ENCODE measurements around the gene ADCY2.

ADCY2 gene

GRCh38 chr5:7609726-7610125 is 213.8 kb downstream of the ADCY2 start:
- no peak for DNase-seq

DNA sequence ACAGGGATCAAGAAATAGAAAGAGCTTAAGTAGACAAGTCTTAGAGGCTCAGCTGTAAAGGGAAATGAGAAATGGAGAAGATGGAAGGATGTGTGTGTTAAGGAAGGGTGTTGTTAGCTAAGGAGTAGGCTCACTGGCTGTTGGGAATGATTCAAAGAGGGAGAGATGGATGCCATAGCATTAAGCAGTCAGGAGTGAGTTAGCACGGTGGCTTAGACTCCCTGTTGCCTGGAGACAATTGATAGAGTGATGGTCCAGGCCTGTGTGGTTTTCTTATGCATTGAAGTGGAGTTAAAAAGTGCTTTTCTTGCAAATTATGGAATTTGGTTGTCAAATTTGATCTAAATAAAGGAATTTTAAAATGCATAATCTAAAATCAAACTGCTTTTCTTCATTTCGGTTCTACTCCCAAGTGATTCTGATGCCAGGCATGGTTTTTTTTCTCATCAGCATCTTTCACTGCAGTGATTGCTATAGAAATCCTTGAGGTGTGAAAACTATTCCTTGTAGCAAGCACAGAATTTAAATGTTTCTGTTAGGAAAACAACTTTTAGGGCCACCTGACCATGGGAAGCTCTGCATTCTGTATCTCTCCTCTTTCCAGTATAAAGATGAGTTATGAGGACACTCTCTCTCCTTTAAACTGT is 214.7 kb downstream of the ADCY2 start:
- DNase-seq = no peak

GRCh38 chr5:7611518-7611917 is 215.6 kb downstream of the ADCY2 start:
- DNase-seq = no peak

DNA sequence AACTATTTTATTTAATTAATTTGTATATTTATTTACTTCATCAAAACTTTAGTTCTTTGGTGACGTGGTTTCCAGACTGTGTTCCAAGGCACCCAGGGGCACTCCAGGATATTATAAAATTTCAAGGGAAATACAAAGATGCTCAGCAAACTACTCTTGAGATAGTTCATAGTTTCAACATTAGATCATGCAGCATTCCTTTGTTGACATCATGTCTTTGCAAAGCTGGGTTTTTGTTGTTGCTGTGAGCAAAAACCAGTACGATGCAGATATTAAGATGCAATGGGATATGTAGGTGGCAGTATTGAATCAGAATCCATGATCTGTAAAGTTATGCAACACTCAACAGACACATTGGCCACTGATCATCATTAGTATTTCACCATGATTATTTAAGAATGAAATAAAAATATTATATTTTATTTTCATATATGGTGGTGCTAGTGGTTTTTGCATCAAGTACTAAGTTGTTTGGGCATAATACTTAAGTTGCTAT is 219.7 kb downstream of the ADCY2 start:
- no peak for DNase-seq

DNA sequence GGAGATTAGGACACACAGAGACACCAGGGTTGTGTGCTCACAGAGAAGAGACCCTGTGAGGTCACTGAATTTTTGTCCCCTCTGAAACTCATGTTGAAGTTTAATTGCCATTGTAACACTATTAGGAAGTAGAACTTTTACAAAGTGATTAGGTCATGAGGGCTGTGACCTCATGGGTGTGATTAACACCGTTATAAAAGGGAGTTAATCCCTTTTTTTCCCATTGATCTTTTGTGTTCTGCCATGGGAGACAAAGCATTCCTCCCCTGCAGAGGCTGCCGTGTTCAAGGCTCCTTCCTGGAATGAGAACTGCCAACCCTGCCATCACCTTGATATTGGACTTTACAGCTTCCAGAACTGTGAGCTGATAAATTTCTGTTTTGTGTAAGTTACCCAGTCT is 221.0 kb downstream of the ADCY2 start:
- DNase-seq = no peak

DNA sequence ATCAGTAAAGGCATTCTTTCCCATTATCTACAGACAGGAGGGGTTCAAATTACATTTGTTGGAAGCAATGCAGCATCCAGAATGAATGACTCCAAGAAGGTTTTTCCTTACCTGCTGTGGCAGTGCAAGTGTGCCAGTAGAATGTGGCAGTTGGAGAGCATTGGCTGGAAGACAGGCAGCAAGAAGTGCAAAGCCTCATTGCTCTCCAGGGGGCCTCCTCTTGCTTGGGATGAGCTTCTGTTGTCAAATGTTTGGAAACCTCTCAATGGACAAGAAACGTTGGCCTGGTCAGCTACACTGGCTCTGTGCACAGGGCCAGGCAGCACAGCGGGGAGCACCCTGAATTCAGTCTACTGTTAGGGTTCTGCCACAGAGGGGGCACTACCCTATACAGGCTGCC is 226.6 kb downstream of the ADCY2 start:
- no peak for DNase-seq

DNA sequence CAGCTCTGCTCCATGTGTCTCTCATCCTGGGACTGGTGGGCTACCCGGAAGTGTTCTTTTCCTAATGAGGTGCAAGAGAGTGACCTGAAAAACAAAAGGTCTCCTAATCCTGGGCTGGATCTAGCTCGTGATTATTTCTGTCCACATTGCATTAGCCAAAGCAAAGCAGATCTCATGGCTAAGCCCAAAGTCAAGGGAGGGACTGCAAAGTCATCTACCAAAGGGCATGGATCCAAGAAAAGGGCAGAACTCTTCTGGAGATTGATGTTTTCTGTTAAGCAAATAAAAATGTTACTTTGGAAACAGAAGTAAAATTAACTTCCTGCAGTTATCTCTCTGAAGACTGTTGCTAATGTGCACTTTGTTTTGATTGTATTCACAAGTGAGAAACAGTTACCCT is 229.8 kb downstream of the ADCY2 start:
- no peak for DNase-seq

- DNase-seq = no peak
Measured at GRCh38 chr5:7628248-7628647, 232.3 kb downstream of the ADCY2 start.

DNA sequence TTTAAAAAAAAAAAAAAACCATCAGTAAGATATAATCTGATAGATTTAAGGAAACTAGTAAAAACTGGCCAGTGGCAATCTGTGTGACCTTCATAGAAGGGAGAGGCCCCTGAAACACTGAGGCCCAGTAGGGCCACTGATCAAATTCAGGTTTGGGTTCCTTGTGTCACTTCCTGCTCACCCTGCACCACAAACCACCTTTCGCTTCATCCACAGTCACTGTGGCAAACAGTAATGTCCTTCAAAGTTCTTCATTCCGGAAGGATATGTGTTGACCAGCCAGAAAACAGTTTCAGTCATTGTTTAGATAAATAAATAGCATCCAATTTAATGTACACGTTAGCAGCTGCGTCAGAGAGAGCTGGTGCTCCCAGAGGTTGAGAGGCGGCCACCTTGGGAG is 232.9 kb downstream of the ADCY2 start:
- no peak for DNase-seq

DNA sequence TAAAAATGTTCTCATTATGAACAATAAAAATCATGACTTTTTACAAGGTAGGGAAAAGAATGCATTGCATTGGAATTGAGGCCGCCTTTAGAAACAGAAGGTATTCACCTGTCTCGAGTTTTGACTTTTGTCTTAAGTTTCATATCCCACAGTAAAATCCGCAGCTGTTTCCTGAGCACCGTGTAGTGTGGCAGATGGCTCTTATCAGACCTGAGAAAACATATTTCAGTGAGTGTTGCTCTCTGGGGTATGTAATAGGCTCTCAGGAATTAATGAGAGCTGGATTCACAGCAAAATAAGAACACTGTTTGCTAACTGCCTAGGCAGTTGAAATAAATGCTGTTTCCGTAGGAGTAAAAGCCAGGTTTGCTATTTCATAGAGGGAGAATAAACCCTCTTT is 233.6 kb downstream of the ADCY2 start:
- DNase-seq = no peak

DNA sequence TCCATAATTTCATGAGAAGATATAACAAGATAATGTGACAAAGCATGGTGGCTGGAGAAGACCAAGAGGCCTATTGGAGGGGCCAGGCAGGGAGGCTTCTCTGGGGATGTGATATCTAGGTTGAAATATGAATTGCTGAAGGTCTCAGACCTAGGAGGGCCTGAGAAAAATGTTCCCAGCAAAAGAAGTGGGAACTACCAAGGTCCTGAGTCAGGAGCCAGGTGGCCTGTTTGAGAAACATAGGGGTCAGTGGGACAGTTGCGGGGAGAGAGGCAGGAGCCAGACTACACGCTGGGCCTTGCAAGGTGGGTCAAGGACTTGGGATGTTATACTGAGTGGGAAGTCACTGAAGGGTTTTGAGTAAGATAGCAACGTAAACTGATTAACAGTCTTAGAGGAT is 238.9 kb downstream of the ADCY2 start:
- DNase-seq = no peak

GRCh38 chr5:7638456-7638855 is 242.5 kb downstream of the ADCY2 start:
- DNase-seq = no peak

DNA sequence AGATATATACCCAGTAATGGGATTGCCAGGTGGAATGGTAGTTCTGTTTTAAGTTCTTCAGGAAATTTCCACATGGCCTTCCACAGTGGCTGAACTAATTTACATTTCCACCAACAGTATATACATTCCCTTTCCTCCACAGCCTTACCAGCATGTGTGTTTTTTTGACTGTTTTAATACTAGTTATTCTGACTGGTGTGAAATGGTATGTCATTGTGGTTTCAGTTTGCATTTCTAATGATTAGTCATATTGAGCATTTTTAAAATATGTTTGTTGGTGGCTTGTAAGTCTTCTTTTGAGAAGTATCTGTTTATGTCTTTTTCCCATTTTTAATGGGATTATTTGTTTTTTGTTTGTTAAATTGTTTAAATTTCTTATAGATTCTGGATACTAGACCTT is 246.1 kb downstream of the ADCY2 start:
- no peak for DNase-seq

DNA sequence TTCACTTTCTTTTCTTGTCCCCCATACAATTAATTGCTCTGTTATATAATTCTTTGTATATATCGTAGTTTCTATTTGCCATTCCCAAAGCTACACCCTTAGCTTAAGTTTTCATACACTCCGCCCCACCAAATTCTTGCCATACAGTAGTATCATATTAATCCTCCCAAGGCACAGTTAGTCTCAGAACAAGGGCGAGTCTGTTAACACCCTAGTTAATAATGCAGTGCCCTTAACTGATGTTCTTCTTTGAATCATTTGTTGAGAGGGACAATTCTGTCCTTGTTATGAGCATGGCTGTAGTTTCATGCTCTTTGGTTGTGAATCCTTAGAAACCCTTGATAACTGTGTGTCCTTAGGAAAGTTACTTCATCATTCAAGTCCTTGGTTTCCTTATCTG is 248.8 kb downstream of the ADCY2 start:
- no peak for DNase-seq

DNA sequence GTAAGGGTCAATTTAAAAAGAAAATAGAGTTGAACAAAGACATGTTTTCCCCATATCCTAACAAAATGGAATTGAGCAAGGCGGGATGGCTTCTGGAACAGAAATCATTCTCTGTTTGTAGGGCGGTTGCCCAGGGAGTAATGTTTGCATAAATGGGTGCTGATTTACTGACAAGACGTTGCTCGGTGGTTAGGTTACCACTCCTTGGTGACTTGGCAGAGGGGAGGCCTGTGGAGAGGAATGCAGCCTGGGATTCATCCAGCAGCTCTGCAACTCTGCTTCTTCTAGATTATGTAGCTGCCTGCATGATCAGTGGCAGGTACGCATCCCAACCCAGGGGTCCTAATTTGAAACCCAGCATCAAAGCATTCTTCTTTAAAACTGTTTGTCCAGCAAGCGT is 254.8 kb downstream of the ADCY2 start:
- DNase-seq = no peak

DNA sequence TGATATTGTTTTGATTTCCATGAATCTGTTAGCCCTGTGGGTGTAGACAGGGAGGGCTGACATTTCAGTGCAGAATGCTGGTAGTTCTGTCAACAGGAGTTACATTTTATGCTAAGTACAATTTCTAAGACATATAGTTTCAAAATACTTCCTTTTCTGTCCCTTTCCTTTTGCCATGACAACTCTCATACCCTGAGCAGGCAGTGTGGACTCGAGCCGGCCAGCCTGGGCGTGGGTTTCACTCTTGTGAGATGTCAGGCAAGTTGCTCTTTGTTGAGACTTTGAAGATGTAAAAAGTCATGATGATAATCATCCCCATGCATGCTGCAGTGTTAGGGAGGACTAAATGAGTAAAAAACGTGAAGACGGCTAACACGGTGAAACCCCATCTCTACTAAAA is 257.1 kb downstream of the ADCY2 start:
- DNase-seq = no peak

DNA sequence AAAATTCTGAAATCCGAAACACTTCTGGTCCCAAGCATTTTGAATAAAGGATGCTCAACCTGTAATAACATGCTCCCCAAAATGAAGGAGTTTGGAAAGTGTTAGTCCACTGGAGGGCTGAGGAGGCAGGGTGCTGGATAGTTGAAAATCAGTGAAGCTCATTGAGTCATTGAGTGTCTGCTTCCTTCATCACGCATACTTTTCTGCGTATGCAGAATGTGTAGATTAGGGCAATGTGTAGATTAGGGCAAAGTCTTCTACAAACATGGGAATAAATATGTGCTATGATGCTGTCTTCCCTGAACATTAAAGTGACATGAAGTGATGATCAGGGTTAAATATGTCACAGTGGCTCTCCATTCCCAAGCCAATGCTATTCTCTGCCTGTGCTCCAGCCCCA is 261.2 kb downstream of the ADCY2 start:
- DNase-seq = no peak

DNA sequence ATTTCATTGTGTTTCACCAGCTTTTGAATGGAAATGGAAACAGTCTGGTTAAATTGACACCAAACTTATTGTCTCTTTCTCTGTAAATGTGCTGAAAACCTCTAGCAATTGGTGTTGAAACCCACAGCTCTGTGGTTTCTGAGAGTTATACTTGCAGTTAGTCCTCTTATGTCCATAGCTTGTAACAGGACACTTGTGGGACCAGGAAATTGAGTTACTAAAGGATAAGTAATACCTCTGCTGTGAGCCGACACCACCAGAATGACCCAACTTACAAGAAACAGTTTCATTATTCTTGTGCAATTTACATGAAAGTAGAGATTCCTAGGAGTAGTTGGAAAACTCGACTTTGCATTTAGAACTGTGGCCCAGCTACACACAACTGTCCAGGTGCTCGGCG is 263.5 kb downstream of the ADCY2 start:
- DNase-seq = no peak

GRCh38 chr5:7662289-7662688 is 266.4 kb downstream of the ADCY2 start:
- DNase-seq = no peak

- DNase-seq = no peak
Measured at GRCh38 chr5:7663808-7664207, 267.9 kb downstream of the ADCY2 start.

- no peak for DNase-seq
Measured at GRCh38 chr5:7664208-7664607, 268.3 kb downstream of the ADCY2 start.

- no peak for DNase-seq
Measured at GRCh38 chr5:7667216-7667767, 271.4 kb downstream of the ADCY2 start.

GRCh38 chr5:7668161-7668560 is 272.2 kb downstream of the ADCY2 start:
- no peak for DNase-seq

GRCh38 chr5:7668627-7669026 is 272.7 kb downstream of the ADCY2 start:
- no peak for DNase-seq

DNA sequence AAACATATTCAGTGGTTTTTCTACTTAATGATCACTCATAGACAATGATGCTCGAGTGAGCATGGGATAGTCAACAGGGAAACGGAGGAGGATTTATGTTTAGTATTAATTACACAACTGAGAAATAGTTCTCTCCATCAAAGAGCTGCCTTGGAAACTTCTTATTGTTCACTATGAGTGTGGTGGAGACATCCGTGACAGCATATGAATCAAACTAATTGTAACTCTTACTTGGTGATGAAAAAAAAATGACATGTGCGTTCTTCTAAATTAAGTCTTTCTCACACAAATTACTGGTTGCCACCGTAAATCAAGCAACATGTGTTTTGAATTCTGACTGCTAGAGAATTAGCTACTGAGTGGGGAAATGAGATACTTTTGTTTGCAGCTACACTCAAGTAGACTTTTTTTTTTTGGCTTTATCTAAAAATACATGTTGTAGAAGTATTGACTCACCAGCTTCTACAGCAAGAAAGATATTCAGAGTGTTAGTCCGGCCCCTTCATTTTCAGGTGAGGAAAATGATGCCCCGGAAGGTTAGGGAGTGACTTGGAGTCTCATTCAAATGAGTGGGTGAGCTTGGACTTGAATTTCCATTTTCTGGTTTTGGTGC is 275.5 kb downstream of the ADCY2 start:
- DNase-seq = no peak
